GM12878 (cell line): Measurements from ENCODE around the gene SEL1L2. TPM values are rescaled to one million over a fixed set of nuclear protein-coding genes. Genes with fewer than 3 reads are reported as not detected.

Experiments
- ATAC-seq: fragments of 200-7000 bp; cut with Tn5 transposase; 3 replicates; pipeline ENCODE4 v1.9.1; 2020; ENCODE audit warnings: mild to moderate bottlenecking, moderate library complexity
- BruUV-seq: library from RNA; stranded (reverse); fragments of 400-500 nt; replicated peaks from 2 replicates; lab custom pipeline; 2021; lab: Mats Ljungman, UMichigan
- CTCF ChIA-PET: fragments of 300-600 bp; sonication (Branson Sonifier 250); formaldehyde crosslinking; extraction: SDS; loops from one replicate; lab custom pipeline; 2021; ENCODE audit warnings: inconsistent platforms; lab: Yijun Ruan, JAX
- POLR2A ChIA-PET: fragments of 350-600 bp; formaldehyde crosslinking; extraction: SDS; loops from one replicate; lab custom pipeline; 2021; ENCODE audit warnings: inconsistent platforms; lab: Charles Lee
- RAD21 ChIA-PET: fragments of 300-600 bp; sonication (Branson Sonifier 250); formaldehyde crosslinking; loops from one replicate; lab custom pipeline; 2023; ENCODE audit warnings: antibody characterized with exemption; ENCODE audit not compliant: unreplicated experiment; lab: Charles Lee
- SMC1A ChIA-PET: fragments of 300-600 bp; sonication (Branson Sonifier 250); formaldehyde crosslinking; loops from one replicate; lab custom pipeline; 2023; ENCODE audit not compliant: unreplicated experiment, uncharacterized antibody; lab: Charles Lee
- DNase-seq: peaks from one replicate; pipeline ENCODE4 v3.0.0-alpha.2; 2011; ENCODE audit warnings: low read depth, low spot score
- FAIRE-seq: peaks from 3 replicates; lab custom pipeline; 2011; peaks lifted over from hg19 to GRCh38; lab: Jason Lieb, UNC
- H2AFZ ChIP-seq: 2 replicates; pipeline ENCODE4 v1.6.0; 2011; ENCODE audit warnings: low read depth, low read length, control low read depth; ENCODE audit not compliant: control insufficient read depth
- H3K27ac ChIP-seq: 2 replicates; pipeline ENCODE4 v1.5.1; 2011; ENCODE audit warnings: control low read depth; ENCODE audit not compliant: control insufficient read depth, insufficient read depth
- H3K27me3 ChIP-seq, 2 experiments: replicated peaks in 1 of 2; 2 replicates each; pipeline versions ENCODE4 v1.6.0 to v1.6.1; 2011; ENCODE audit warnings: low read length in 1 of 2; ENCODE audit not compliant: control insufficient read depth in 2 of 2, insufficient read depth in 2 of 2
- H3K36me3 ChIP-seq, 2 experiments: 2 replicates each; pipeline ENCODE4 v1.5.1; 2011; ENCODE audit warnings: low read length in 1 of 2; ENCODE audit not compliant: control insufficient read depth in 2 of 2, insufficient read depth in 2 of 2
- H3K4me1 ChIP-seq: 2 replicates; pipeline ENCODE4 v1.6.1; 2011; ENCODE audit warnings: mild to moderate bottlenecking, low read length, moderate library complexity, mixed read lengths; ENCODE audit not compliant: control insufficient read depth, insufficient read depth
- H3K4me2 ChIP-seq: 2 replicates; pipeline ENCODE4 v1.6.0; 2011; ENCODE audit warnings: control low read depth; ENCODE audit not compliant: control insufficient read depth, insufficient read depth
- H3K4me3 ChIP-seq: fragments of 200-600 bp; sonication (generic); 2 replicates; pipeline ENCODE4 v1.5.1; 2016
- H3K79me2 ChIP-seq: 2 replicates; pipeline ENCODE4 v1.6.0; 2011; ENCODE audit warnings: low read length; ENCODE audit not compliant: control insufficient read depth, insufficient read depth
- H3K9ac ChIP-seq: 2 replicates; pipeline ENCODE4 v1.8.0; 2011; ENCODE audit warnings: low read length, control low read depth, mixed read lengths; ENCODE audit not compliant: control insufficient read depth, insufficient read depth
- H3K9me3 ChIP-seq: replicated peaks from 3 replicates; pipeline ENCODE4 v1.5.1; 2011; ENCODE audit warnings: mild to moderate bottlenecking, low read length; ENCODE audit not compliant: control insufficient read depth, insufficient read depth
- H4K20me1 ChIP-seq: 2 replicates; pipeline ENCODE4 v1.6.0; 2011; ENCODE audit not compliant: control insufficient read depth, insufficient read depth
- FOS ChIP-seq: IDR thresholded peaks from 3 replicates; pipeline ENCODE4 v1.6.1; 2011; ENCODE audit warnings: borderline replicate concordance; ENCODE audit not compliant: insufficient read length; ENCODE audit errors: extremely low read depth
- HDAC6 ChIP-seq: fragments of 200-600 bp; sonication (generic); IDR thresholded peaks from one replicate; pipeline ENCODE4 v1.8.0; 2017; ENCODE audit warnings: antibody characterized with exemption; ENCODE audit not compliant: unreplicated experiment
- IRF4 ChIP-seq: IDR thresholded peaks from 2 replicates; pipeline ENCODE4 v1.6.1; 2011; ENCODE audit warnings: low read depth, low read length
- NFYB ChIP-seq: IDR thresholded peaks from 2 replicates; pipeline ENCODE4 v1.6.1; 2011; ENCODE audit warnings: low read depth, mild to moderate bottlenecking, low read length, improper control_type of control experiment, moderate library complexity; ENCODE audit not compliant: insufficient read depth
- PAX5 ChIP-seq: IDR thresholded peaks from 2 replicates; pipeline ENCODE4 v1.6.1; 2011; ENCODE audit warnings: low read depth, low read length, borderline replicate concordance
- WRNIP1 ChIP-seq: IDR thresholded peaks from 2 replicates; pipeline ENCODE4 v1.6.1; 2011; ENCODE audit warnings: low read depth, low read length, improper control_type of control experiment, borderline replicate concordance
- ZNF622 ChIP-seq: fragments of 450-650 bp; IDR thresholded peaks from 2 replicates; pipeline ENCODE4 v1.6.1; 2017; ENCODE audit warnings: mild to moderate bottlenecking, inconsistent platforms
- WGBS: methylation state at CpG from one replicate; pipeline ENCODE4 v1.1.6; 2016; ENCODE audit warnings: low lambda C conversion rate; ENCODE audit not compliant: insufficient replicate concordance, insufficient coverage; ENCODE audit errors: missing lambda C conversion rate; 5-methylcytosine and 5-hydroxymethylcytosine counted together
- in situ Hi-C: fragments of 300-500 bp; cut with MboI; formaldehyde crosslinking; loops from 9 replicates; pipeline ENCODE4 v1.14.3; 2018; ENCODE audit warnings: mixed read lengths
- intact Hi-C: fragments of 100-400 bp; cut with micrococcal nuclease; formaldehyde crosslinking; loops from one replicate; pipeline ENCODE4 v1.14.2; 2022; ENCODE audit not compliant: unreplicated experiment
- polyA plus RNA-seq, 11 experiments: library from polyadenylated mRNA; depleted of rRNA in 4 of 11; unstranded in 6 of 11; stranded (reverse) in 5 of 11; fragments of >200 nt; fragmentation: Nextera tagmentation in 4 of 11; fragmentation: Illumina TruSeq in 1 of 11; extraction: Ambion mirVana in 4 of 11; extraction: Trizol in 1 of 11; gene quantifications; 1 replicate in 1 of 11; 2 replicates in 10 of 11; pipeline versions ENCODE4 v1.2.1 to v1.2.3, GENCODE V29; 2011 to 2016; ENCODE audit warnings: inconsistent platforms in 2 of 11, missing spikeins in 2 of 11, low read depth in 1 of 11
- total RNA-seq, 4 experiments: library from RNA; depleted of rRNA in 3 of 4; stranded (reverse); fragments of >200 nt in 3 of 4; fragmentation: Illumina TruSeq in 1 of 4; extraction: Trizol in 1 of 4; gene quantifications; 2 replicates each; pipeline versions ENCODE4 v1.2.1 to v1.2.3, GENCODE V29; 2013 to 2021
- TF ChIP-seq, protein P1 (sequence below): IDR thresholded peaks from 2 replicates; pipeline ENCODE4 v1.6.1; 2012; ENCODE audit warnings: improper control_type of control experiment, low read depth, low read length; ENCODE audit not compliant: insufficient replicate concordance
- TF ChIP-seq, protein P2 (sequence below): fragments of 450-650 bp; IDR thresholded peaks from 2 replicates; pipeline ENCODE4 v1.6.1; 2017; ENCODE audit warnings: borderline replicate concordance
- TF ChIP-seq, protein P3 (sequence below): fragments of 450-650 bp; IDR thresholded peaks from 2 replicates; pipeline ENCODE4 v1.6.1; 2017; ENCODE audit warnings: low read depth, mild to moderate bottlenecking, moderate library complexity

SEL1L2 gene
- total and polyA plus RNA-seq, 10 of the 15 experiments (the other 5 are each of a cell fraction or from before 2014, with no cell fraction given) = not detected

DNA sequence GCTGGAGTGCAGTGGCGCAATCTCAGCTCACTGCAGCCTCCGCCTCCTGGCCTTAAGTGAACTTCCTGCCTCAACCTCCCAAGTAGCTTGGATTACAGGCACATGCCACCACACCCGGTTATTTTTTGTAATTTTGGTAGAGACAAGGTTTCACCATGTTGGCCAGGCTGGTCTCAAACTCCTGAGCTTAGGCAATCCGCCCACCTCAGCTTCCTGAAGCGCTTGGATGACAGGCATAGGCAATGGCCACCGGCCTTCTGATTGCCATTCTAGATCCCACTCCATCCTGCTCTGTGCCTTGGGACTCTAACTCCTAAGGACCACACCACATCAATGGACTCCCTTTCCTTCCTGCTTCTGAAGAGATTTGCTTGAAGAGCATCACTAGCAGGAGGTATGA lies 60.6 kb downstream of the SEL1L2 start:
- intact Hi-C loops = no loop called here
- no peak for TF ChIP-seq WRNIP1
- TF ChIP-seq PAX5 = no peak
- no peak for TF ChIP-seq IRF4
- no peak for TF ChIP-seq FOS
- no TSS peak for BruUV-seq

DNA sequence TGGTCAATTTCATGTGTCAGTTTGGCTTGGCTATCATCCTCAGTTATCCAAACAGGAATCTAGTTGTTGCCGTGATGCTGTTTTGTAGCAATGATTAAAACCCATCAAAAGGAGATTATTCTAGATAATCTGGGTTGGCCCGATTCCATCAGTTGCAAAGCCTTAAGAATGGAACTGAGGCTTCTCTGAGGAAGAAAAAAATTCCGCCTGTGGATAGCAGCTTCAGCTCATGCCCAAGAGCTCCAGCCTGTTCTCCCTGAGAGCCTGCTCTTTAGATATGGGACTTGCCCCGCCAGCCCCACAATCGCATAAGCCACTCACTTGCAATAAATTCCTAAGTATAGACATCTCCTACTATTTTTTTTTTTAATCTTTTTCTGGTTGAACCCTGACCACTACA lies 61.5 kb downstream of the SEL1L2 start:
- ChIA-PET CTCF (no interaction called here), POLR2A (no interaction called here), RAD21 (no interaction called here), SMC1A (no interaction called here)
- BruUV-seq = no TSS peak
- no peak for DNase-seq
- Histone ChIP-seq H4K20me1 (no peaks in the 10 kb centered on the region), H3K36me3 (no peaks in the 10 kb centered on the region), H3K9ac (no peak overlapping the region), H3K27me3 (no peaks in the 10 kb centered on the region), H2AFZ (no peak overlapping the region), H3K4me1 (no peaks in the 10 kb centered on the region), H3K9me3 (no peaks in the 10 kb centered on the region), H3K79me2 (no peaks in the 10 kb centered on the region), H3K27ac (no peak overlapping the region), H3K4me2 (no peak overlapping the region), H3K4me3 (no peak overlapping the region)
- intact Hi-C loops (no loop called here), in situ Hi-C loops (no loop called here)
- WGBS = 37% methylated on average over 5 of the region's 5 CpGs
- TF ChIP-seq, protein P1, sequence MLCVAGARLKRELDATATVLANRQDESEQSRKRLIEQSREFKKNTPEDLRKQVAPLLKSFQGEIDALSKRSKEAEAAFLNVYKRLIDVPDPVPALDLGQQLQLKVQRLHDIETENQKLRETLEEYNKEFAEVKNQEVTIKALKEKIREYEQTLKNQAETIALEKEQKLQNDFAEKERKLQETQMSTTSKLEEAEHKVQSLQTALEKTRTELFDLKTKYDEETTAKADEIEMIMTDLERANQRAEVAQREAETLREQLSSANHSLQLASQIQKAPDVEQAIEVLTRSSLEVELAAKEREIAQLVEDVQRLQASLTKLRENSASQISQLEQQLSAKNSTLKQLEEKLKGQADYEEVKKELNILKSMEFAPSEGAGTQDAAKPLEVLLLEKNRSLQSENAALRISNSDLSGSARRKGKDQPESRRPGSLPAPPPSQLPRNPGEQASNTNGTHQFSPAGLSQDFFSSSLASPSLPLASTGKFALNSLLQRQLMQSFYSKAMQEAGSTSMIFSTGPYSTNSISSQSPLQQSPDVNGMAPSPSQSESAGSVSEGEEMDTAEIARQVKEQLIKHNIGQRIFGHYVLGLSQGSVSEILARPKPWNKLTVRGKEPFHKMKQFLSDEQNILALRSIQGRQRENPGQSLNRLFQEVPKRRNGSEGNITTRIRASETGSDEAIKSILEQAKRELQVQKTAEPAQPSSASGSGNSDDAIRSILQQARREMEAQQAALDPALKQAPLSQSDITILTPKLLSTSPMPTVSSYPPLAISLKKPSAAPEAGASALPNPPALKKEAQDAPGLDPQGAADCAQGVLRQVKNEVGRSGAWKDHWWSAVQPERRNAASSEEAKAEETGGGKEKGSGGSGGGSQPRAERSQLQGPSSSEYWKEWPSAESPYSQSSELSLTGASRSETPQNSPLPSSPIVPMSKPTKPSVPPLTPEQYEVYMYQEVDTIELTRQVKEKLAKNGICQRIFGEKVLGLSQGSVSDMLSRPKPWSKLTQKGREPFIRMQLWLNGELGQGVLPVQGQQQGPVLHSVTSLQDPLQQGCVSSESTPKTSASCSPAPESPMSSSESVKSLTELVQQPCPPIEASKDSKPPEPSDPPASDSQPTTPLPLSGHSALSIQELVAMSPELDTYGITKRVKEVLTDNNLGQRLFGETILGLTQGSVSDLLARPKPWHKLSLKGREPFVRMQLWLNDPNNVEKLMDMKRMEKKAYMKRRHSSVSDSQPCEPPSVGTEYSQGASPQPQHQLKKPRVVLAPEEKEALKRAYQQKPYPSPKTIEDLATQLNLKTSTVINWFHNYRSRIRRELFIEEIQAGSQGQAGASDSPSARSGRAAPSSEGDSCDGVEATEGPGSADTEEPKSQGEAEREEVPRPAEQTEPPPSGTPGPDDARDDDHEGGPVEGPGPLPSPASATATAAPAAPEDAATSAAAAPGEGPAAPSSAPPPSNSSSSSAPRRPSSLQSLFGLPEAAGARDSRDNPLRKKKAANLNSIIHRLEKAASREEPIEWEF = no peak
- TF ChIP-seq, protein P2, sequence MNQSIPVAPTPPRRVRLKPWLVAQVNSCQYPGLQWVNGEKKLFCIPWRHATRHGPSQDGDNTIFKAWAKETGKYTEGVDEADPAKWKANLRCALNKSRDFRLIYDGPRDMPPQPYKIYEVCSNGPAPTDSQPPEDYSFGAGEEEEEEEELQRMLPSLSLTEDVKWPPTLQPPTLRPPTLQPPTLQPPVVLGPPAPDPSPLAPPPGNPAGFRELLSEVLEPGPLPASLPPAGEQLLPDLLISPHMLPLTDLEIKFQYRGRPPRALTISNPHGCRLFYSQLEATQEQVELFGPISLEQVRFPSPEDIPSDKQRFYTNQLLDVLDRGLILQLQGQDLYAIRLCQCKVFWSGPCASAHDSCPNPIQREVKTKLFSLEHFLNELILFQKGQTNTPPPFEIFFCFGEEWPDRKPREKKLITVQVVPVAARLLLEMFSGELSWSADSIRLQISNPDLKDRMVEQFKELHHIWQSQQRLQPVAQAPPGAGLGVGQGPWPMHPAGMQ = no peak
- TF ChIP-seq ZNF622 (no peak), NFYB (no peak), HDAC6 (no peak)
- TF ChIP-seq, protein P3, sequence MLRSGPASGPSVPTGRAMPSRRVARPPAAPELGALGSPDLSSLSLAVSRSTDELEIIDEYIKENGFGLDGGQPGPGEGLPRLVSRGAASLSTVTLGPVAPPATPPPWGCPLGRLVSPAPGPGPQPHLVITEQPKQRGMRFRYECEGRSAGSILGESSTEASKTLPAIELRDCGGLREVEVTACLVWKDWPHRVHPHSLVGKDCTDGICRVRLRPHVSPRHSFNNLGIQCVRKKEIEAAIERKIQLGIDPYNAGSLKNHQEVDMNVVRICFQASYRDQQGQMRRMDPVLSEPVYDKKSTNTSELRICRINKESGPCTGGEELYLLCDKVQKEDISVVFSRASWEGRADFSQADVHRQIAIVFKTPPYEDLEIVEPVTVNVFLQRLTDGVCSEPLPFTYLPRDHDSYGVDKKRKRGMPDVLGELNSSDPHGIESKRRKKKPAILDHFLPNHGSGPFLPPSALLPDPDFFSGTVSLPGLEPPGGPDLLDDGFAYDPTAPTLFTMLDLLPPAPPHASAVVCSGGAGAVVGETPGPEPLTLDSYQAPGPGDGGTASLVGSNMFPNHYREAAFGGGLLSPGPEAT = no peak
- no peak for FAIRE-seq
- no peak for ATAC-seq

More for the DNA sequence above, 60.6 kb downstream of the SEL1L2 start:
- no peak overlapping the region for H3K4me3 ChIP-seq
- no peaks in the 10 kb centered on the region for H4K20me1 ChIP-seq
- H3K27me3 ChIP-seq = no peaks in the 10 kb centered on the region
- H3K4me2 ChIP-seq = no peak overlapping the region
- H3K79me2 ChIP-seq = no peaks in the 10 kb centered on the region
- H3K9me3 ChIP-seq = no peaks in the 10 kb centered on the region
- RAD21 ChIA-PET = no interaction called here
- no peak overlapping the region for H3K9ac ChIP-seq
- no peak overlapping the region for H3K27ac ChIP-seq
- FAIRE-seq = no peak
- in situ Hi-C loops = no loop called here
- no peaks in the 10 kb centered on the region for H3K36me3 ChIP-seq
- POLR2A ChIA-PET = interaction anchor here (0.7 kb wide), 1 partner anchor 180 kb away, joined by 5 read pairs; no protein-coding TSS in a partner anchor
- no peak overlapping the region for H2AFZ ChIP-seq
- no peaks in the 10 kb centered on the region for H3K4me1 ChIP-seq
- DNase-seq = no peak
- CTCF ChIA-PET = no interaction called here
- ATAC-seq = no peak
- SMC1A ChIA-PET = no interaction called here
- WGBS = 56% methylated on average over 6 of the region's 6 CpGs
